Lower leg skin (tissue), 4 donors: ENCODE data around the gene SOX1. TPM values are rescaled to one million over a fixed set of nuclear protein-coding genes. Genes with fewer than 3 reads are reported as not detected.

Source experiments
- DNase-seq, 2 donors: peaks; one replicate each; pipeline ENCODE4 v3.0.0-alpha.2; 2019; ENCODE audit warnings: low spot score in 2 of 2
- H3K4me3 ChIP-seq: fragments of 200-600 bp; sonication (generic); 2 replicates; pipeline ENCODE4 v1.5.1; 2017; ENCODE audit warnings: mild to moderate bottlenecking, low read depth; ENCODE audit not compliant: poor library complexity, severe bottlenecking
- CTCF ChIP-seq, 3 donors: fragments of 450-650 bp; IDR thresholded peaks; one replicate each; pipeline ENCODE4 v1.5.1; 2016; ENCODE audit warnings: antibody characterized with exemption in 3 of 3, mild to moderate bottlenecking in 3 of 3, moderate library complexity in 2 of 3
- POLR2A ChIP-seq, 2 donors: fragments of 450-650 bp; IDR thresholded peaks; one replicate each; pipeline ENCODE4 v1.6.1; 2016 to 2017; ENCODE audit warnings: antibody characterized with exemption in 2 of 2, mild to moderate bottlenecking in 1 of 2, moderate library complexity in 1 of 2
- WGBS, 2 donors: methylation state at CpG; one replicate each; pipeline ENCODE4 v1.1.5; 2018; 5-methylcytosine and 5-hydroxymethylcytosine counted together
- intact Hi-C: fragments of 100-400 bp; cut with DNase I; formaldehyde crosslinking; loops from one replicate; pipeline ENCODE4 v1.15.0; 2023; ENCODE audit warnings: low total_unique reads
- total RNA-seq, 4 donors: library from RNA; depleted of rRNA; stranded (reverse); fragments of >200 nt; gene quantifications; one replicate each; pipeline ENCODE4 v1.1.0, GENCODE V29; 2016

SOX1 gene
- total RNA-seq, 4 donors from 2014 or later = 0.10 to 0.29 (median 0.13) TPM; not detected in 1

- H3K4me3 ChIP-seq = no peak overlapping the region
- DNase-seq = no peak
- TF ChIP-seq POLR2A (IDR thresholded peaks at IDR 0.05) (no peak), CTCF (IDR thresholded peaks at IDR 0.05) (no peak)
- WGBS, 2 donors = 15 to 16% methylated on average over 16 to 25 of the region's 25 CpGs
- intact Hi-C loops = no loop called here
Measured at GRCh38 chr13:112062072-112062567, 4.8 kb upstream of the SOX1 start.

- peak in 1 of 2 donors; percentile 52 for DNase-seq
- TF ChIP-seq POLR2A (IDR thresholded peaks at IDR 0.05) (no peak), CTCF (IDR thresholded peaks at IDR 0.05) (no peak)
- intact Hi-C loops = no loop called here
- WGBS, 2 donors = 3 to 6% methylated on average over 44 to 45 of the region's 78 CpGs
- H3K4me3 ChIP-seq = no peak overlapping the region
Measured at GRCh38 chr13:112062571-112063570, 4.1 kb upstream of the SOX1 start.

GRCh38 chr13:112063807-112064206, 3.1 kb upstream of the SOX1 start:
- TF ChIP-seq POLR2A (IDR thresholded peaks at IDR 0.05) = no peak
- TF ChIP-seq CTCF (IDR thresholded peaks at IDR 0.05) = no peak
- H3K4me3 ChIP-seq = no peak overlapping the region
- no peak for DNase-seq
- intact Hi-C loops = no loop called here
- 24 to 49% methylated on average over 2 of the region's 2 CpGs for WGBS, 2 donors

- WGBS, 2 donors = 14 to 28% methylated on average over 7 of the region's 7 CpGs
- no peak for TF ChIP-seq POLR2A (IDR thresholded peaks at IDR 0.05)
- no peak for TF ChIP-seq CTCF (IDR thresholded peaks at IDR 0.05)
- intact Hi-C loops = no loop called here
- no peak for DNase-seq
- H3K4me3 ChIP-seq = no peak overlapping the region
Measured at GRCh38 chr13:112064222-112064621, 2.7 kb upstream of the SOX1 start.

GRCh38 chr13:112065521-112065866, 1.5 kb upstream of the SOX1 start:
- intact Hi-C loops = no loop called here
- 5 to 13% methylated on average over 11 of the region's 11 CpGs for WGBS, 2 donors
- no peak for DNase-seq
- TF ChIP-seq POLR2A (IDR thresholded peaks at IDR 0.05) = no peak
- TF ChIP-seq CTCF (IDR thresholded peaks at IDR 0.05) = no peak
- H3K4me3 ChIP-seq = no peak overlapping the region
